WTC11 (cell line): ENCODE data around the gene DTD1. TPM values are rescaled to one million over a fixed set of nuclear protein-coding genes. Genes with fewer than 3 reads are reported as not detected.

Source experiments
- ATAC-seq: fragments of 200-7000 bp; cut with Tn5 transposase; 2 replicates; pipeline ENCODE4 v1.10.0; 2021; ENCODE audit warnings: mild to moderate bottlenecking, moderate library complexity
- CTCF ChIA-PET: fragments of 300-600 bp; sonication (Branson Sonifier 250); formaldehyde crosslinking; loops from one replicate; lab custom pipeline; 2021; ENCODE audit warnings: antibody characterized with exemption; lab: Charles Lee
- POLR2A ChIA-PET: fragments of 350-600 bp; sonication (Branson Sonifier 250); formaldehyde crosslinking; loops from one replicate; lab custom pipeline; 2021; ENCODE audit warnings: antibody characterized with exemption; lab: Charles Lee
- DNase-seq: peaks from one replicate; pipeline ENCODE4 v3.0.0; 2021; ENCODE audit warnings: low spot score
- H3K27ac Mint-ChIP-seq: 2 replicates; pipeline ENCODE4 v1.8.0; 2021; ENCODE audit warnings: mixed read lengths
- H3K27me3 Mint-ChIP-seq: 2 replicates; pipeline ENCODE4 v1.8.0; 2021; ENCODE audit warnings: low read depth, mild to moderate bottlenecking, moderate library complexity, mixed read lengths
- H3K36me3 Mint-ChIP-seq: 2 replicates; pipeline ENCODE4 v1.8.0; 2021; ENCODE audit warnings: mixed read lengths
- H3K4me1 Mint-ChIP-seq: 2 replicates; pipeline ENCODE4 v1.8.0; 2022; ENCODE audit warnings: mixed read lengths
- H3K4me3 Mint-ChIP-seq: 2 replicates; pipeline ENCODE4 v1.8.0; 2021; ENCODE audit warnings: mild to moderate bottlenecking, moderate library complexity, mixed read lengths
- H3K9me3 Mint-ChIP-seq: 2 replicates; pipeline ENCODE4 v1.8.0; 2021; ENCODE audit warnings: mixed read lengths
- CBFB ChIP-seq: sonication (generic); formaldehyde crosslinking; IDR thresholded peaks from 2 replicates; pipeline ENCODE4 v1.8.1; 2022; ENCODE audit warnings: mild to moderate bottlenecking, low read depth, missing genetic modification reagents
- EMX1 ChIP-seq: fragments of 250-450 bp; sonication (Bioruptor Pico); IDR thresholded peaks from 2 replicates; pipeline ENCODE4 v1.8.0; 2021; ENCODE audit warnings: mild to moderate bottlenecking
- HMGA2 ChIP-seq: fragments of 250-450 bp; sonication (Bioruptor Pico); IDR thresholded peaks from 2 replicates; pipeline ENCODE4 v1.4.0; 2021; ENCODE audit warnings: mild to moderate bottlenecking, moderate library complexity
- IRF2 ChIP-seq: sonication (generic); formaldehyde crosslinking; IDR thresholded peaks from 2 replicates; pipeline ENCODE4 v1.8.0; 2022; ENCODE audit warnings: low read depth, missing genetic modification reagents, borderline replicate concordance
- NFE2L1 ChIP-seq: sonication (generic); formaldehyde crosslinking; IDR thresholded peaks from 2 replicates; pipeline ENCODE4 v1.8.1; 2023; ENCODE audit warnings: missing genetic modification reagents
- NR3C1 ChIP-seq: sonication (generic); formaldehyde crosslinking; conservative IDR thresholded peaks from 2 replicates; pipeline ENCODE4 v1.8.1; 2023; ENCODE audit warnings: low read depth, mild to moderate bottlenecking, missing genetic modification reagents
- RELA ChIP-seq: sonication (generic); formaldehyde crosslinking; IDR thresholded peaks from 2 replicates; pipeline ENCODE4 v1.8.1; 2022; ENCODE audit warnings: missing genetic modification reagents, mild to moderate bottlenecking, borderline replicate concordance
- SOX15 ChIP-seq: fragments of 250-450 bp; sonication (Bioruptor Pico); IDR thresholded peaks from 2 replicates; pipeline ENCODE4 v1.9.0; 2021; ENCODE audit warnings: mild to moderate bottlenecking
- ZBTB43 ChIP-seq: sonication (generic); formaldehyde crosslinking; IDR thresholded peaks from 2 replicates; pipeline ENCODE4 v1.8.1; 2023; ENCODE audit warnings: mild to moderate bottlenecking, missing genetic modification reagents
- ZNF219 ChIP-seq: sonication (generic); formaldehyde crosslinking; IDR thresholded peaks from 2 replicates; pipeline ENCODE4 v1.8.0; 2023; ENCODE audit warnings: missing genetic modification reagents, mild to moderate bottlenecking, borderline replicate concordance
- ZNF232 ChIP-seq: sonication (generic); formaldehyde crosslinking; IDR thresholded peaks from 2 replicates; pipeline ENCODE4 v1.8.0; 2022; ENCODE audit warnings: mild to moderate bottlenecking, missing genetic modification reagents
- ZNF263 ChIP-seq: sonication (generic); formaldehyde crosslinking; IDR thresholded peaks from 2 replicates; pipeline ENCODE4 v1.8.1; 2022; ENCODE audit warnings: low read depth, mild to moderate bottlenecking, moderate library complexity, missing genetic modification reagents
- ZNF281 ChIP-seq: sonication (generic); formaldehyde crosslinking; IDR thresholded peaks from 2 replicates; pipeline ENCODE4 v1.8.0; 2023; ENCODE audit warnings: mild to moderate bottlenecking, missing genetic modification reagents
- ZNF317 ChIP-seq: sonication (generic); formaldehyde crosslinking; IDR thresholded peaks from 2 replicates; pipeline ENCODE4 v1.8.1; 2023; ENCODE audit warnings: low read depth, mild to moderate bottlenecking, moderate library complexity, missing genetic modification reagents, borderline replicate concordance
- ZNF671 ChIP-seq: fragments of 250-450 bp; sonication (Bioruptor Pico); IDR thresholded peaks from 2 replicates; pipeline ENCODE4 v1.8.0; 2021; ENCODE audit warnings: mild to moderate bottlenecking
- total RNA-seq: library from RNA; stranded (reverse); gene quantifications from 3 replicates; pipeline ENCODE4 v1.2.3, GENCODE V29; 2021
- TF ChIP-seq, protein P1 (sequence below): sonication (generic); formaldehyde crosslinking; IDR thresholded peaks from 2 replicates; pipeline ENCODE4 v1.8.0; 2022; ENCODE audit warnings: mild to moderate bottlenecking, missing genetic modification reagents
- TF ChIP-seq, protein P2 (sequence below): sonication (generic); formaldehyde crosslinking; IDR thresholded peaks from 2 replicates; pipeline ENCODE4 v1.8.1; 2022; ENCODE audit warnings: missing genetic modification reagents, borderline replicate concordance
- TF ChIP-seq, protein P3 (sequence below): sonication (generic); formaldehyde crosslinking; IDR thresholded peaks from 2 replicates; pipeline ENCODE4 v1.8.0; 2023; ENCODE audit warnings: missing genetic modification reagents, mild to moderate bottlenecking, borderline replicate concordance
- TF ChIP-seq, protein P4 (sequence below): fragments of 250-450 bp; sonication (Bioruptor Pico); conservative IDR thresholded peaks from 2 replicates; pipeline ENCODE4 v1.9.0; 2021; ENCODE audit warnings: mild to moderate bottlenecking

DTD1 gene
- total RNA-seq, 1 experiment from 2014 or later = 71.1 TPM

GRCh38 chr20:18740726-18741125 lies 152.9 kb downstream of the DTD1 start:
- H3K27me3 Mint-ChIP-seq = no peaks in the 10 kb centered on the region
- TF ChIP-seq ZNF317 (CRISPR knock-in tag) = no peak
- TF ChIP-seq ZNF232 (CRISPR knock-in tag) = no peak
- TF ChIP-seq HMGA2 = no peak
- TF ChIP-seq, protein P1, sequence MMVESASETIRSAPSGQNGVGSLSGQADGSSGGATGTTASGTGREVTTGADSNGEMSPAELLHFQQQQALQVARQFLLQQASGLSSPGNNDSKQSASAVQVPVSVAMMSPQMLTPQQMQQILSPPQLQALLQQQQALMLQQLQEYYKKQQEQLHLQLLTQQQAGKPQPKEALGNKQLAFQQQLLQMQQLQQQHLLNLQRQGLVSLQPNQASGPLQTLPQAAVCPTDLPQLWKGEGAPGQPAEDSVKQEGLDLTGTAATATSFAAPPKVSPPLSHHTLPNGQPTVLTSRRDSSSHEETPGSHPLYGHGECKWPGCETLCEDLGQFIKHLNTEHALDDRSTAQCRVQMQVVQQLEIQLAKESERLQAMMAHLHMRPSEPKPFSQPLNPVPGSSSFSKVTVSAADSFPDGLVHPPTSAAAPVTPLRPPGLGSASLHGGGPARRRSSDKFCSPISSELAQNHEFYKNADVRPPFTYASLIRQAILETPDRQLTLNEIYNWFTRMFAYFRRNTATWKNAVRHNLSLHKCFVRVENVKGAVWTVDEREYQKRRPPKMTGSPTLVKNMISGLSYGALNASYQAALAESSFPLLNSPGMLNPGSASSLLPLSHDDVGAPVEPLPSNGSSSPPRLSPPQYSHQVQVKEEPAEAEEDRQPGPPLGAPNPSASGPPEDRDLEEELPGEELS (CRISPR knock-in tag) = no peak
- TF ChIP-seq RELA (CRISPR knock-in tag) = no peak
- TF ChIP-seq NR3C1 (CRISPR knock-in tag) = no peak
- no peak for TF ChIP-seq ZNF671 (CRISPR knock-in tag)
- TF ChIP-seq ZBTB43 (CRISPR knock-in tag) = no peak
- no peak for TF ChIP-seq ZNF219 (CRISPR knock-in tag)
- TF ChIP-seq, protein P2, sequence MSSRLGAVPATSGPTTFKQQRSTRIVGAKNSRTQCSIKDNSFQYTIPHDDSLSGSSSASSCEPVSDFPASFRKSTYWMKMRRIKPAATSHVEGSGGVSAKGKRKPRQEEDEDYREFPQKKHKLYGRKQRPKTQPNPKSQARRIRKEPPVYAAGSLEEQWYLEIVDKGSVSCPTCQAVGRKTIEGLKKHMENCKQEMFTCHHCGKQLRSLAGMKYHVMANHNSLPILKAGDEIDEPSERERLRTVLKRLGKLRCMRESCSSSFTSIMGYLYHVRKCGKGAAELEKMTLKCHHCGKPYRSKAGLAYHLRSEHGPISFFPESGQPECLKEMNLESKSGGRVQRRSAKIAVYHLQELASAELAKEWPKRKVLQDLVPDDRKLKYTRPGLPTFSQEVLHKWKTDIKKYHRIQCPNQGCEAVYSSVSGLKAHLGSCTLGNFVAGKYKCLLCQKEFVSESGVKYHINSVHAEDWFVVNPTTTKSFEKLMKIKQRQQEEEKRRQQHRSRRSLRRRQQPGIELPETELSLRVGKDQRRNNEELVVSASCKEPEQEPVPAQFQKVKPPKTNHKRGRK (CRISPR knock-in tag) = no peak
- TF ChIP-seq CBFB (CRISPR knock-in tag) = no peak
- TF ChIP-seq, protein P3, sequence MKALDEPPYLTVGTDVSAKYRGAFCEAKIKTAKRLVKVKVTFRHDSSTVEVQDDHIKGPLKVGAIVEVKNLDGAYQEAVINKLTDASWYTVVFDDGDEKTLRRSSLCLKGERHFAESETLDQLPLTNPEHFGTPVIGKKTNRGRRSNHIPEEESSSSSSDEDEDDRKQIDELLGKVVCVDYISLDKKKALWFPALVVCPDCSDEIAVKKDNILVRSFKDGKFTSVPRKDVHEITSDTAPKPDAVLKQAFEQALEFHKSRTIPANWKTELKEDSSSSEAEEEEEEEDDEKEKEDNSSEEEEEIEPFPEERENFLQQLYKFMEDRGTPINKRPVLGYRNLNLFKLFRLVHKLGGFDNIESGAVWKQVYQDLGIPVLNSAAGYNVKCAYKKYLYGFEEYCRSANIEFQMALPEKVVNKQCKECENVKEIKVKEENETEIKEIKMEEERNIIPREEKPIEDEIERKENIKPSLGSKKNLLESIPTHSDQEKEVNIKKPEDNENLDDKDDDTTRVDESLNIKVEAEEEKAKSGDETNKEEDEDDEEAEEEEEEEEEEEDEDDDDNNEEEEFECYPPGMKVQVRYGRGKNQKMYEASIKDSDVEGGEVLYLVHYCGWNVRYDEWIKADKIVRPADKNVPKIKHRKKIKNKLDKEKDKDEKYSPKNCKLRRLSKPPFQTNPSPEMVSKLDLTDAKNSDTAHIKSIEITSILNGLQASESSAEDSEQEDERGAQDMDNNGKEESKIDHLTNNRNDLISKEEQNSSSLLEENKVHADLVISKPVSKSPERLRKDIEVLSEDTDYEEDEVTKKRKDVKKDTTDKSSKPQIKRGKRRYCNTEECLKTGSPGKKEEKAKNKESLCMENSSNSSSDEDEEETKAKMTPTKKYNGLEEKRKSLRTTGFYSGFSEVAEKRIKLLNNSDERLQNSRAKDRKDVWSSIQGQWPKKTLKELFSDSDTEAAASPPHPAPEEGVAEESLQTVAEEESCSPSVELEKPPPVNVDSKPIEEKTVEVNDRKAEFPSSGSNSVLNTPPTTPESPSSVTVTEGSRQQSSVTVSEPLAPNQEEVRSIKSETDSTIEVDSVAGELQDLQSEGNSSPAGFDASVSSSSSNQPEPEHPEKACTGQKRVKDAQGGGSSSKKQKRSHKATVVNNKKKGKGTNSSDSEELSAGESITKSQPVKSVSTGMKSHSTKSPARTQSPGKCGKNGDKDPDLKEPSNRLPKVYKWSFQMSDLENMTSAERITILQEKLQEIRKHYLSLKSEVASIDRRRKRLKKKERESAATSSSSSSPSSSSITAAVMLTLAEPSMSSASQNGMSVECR (CRISPR knock-in tag) = no peak
- no peak for TF ChIP-seq NFE2L1 (CRISPR knock-in tag)
- TF ChIP-seq, protein P4, sequence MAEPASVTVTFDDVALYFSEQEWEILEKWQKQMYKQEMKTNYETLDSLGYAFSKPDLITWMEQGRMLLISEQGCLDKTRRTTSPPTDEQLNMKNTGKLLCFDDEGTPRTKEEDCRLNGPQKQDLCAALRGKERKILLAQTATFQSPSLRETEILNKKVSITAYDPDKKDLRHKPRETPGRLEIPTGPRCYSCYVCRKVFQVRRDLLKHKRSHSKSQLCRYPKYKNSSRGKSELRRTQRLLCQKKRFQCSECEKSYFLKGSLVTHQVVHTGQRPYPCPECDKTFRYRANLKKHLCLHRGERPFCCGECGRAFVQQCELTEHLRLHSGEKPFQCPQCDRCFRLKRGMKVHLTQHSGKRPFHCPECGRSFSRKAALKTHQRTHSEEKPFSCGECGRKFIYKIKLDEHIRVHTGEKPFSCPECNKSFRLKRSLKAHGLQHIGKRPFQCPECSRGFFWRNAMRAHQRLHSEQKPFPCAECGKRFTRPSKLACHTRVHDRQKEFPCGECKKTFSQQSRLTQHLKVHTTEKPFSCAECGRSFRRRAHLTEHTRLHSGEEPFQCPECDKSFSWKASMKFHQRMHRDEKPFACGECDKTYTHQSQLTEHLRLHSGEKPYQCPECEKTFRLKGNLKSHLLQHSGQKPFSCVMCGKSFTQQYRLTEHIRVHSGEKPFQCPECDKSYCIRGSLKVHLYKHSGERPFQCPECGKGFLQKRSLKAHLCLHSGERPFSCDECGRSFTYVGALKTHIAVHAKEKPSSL (CRISPR knock-in tag) = no peak
- TF ChIP-seq ZNF281 (CRISPR knock-in tag) = no peak
- TF ChIP-seq IRF2 (CRISPR knock-in tag) = no peak
- TF ChIP-seq EMX1 (CRISPR knock-in tag) = no peak
- TF ChIP-seq ZNF263 (CRISPR knock-in tag) = no peak
- TF ChIP-seq SOX15 (CRISPR knock-in tag) = no peak
- TF ChIP-seq, all 79 proteins: peak for 0
- ChIA-PET POLR2A (no interaction called here), CTCF (interaction anchor here (2.6 kb wide), 1 partner anchor 109 kb away, joined by 9 read pairs; no protein-coding TSS in a partner anchor)
- peaks cover 4% of the 10 kb centered on the region for H3K36me3 Mint-ChIP-seq
- peaks cover 16% of the 10 kb centered on the region for H3K4me1 Mint-ChIP-seq
- no peaks in the 10 kb centered on the region for H3K9me3 Mint-ChIP-seq
- H3K27ac Mint-ChIP-seq = no peak overlapping the region
- DNase-seq (no peak), ATAC-seq (no peak)
- no peak overlapping the region for H3K4me3 Mint-ChIP-seq
